Kidney (tissue), 14 donors: ENCODE data around the gene FKBP1B. TPM values are rescaled to one million over a fixed set of nuclear protein-coding genes. Genes with fewer than 3 reads are reported as not detected.
A peak's percentile ranks its signal among the peaks of the same experiment; 100 is the strongest.
"Not testable (repeated sequence)": the region's sequence is repeated elsewhere in the genome, so short reads cannot be mapped to it uniquely, and the experiment has no call there.

ENCODE experiments used
- DNase-seq, 5 donors: peaks; one replicate each; pipeline ENCODE4 v3.0.0-alpha.2; 2013 to 2020
- FAIRE-seq: peaks from 2 replicates; lab custom pipeline; 2012; peaks lifted over from hg19 to GRCh38; lab: Jason Lieb, UNC
- H3K27ac ChIP-seq, 2 donors: one replicate each; pipeline ENCODE4 v1.7.0; 2013; ENCODE audit warnings: low read depth in 2 of 2, low read length in 2 of 2, inconsistent platforms in 1 of 2
- H3K27me3 ChIP-seq: one replicate; pipeline ENCODE4 v1.7.1; 2013; ENCODE audit warnings: low read length, inconsistent platforms; ENCODE audit not compliant: control insufficient read depth, insufficient read depth
- H3K36me3 ChIP-seq, 3 donors: one replicate each; pipeline versions ENCODE4 v1.7.0 to v1.7.1; 2013; ENCODE audit warnings: low read length in 3 of 3, control low read depth in 1 of 3, inconsistent platforms in 1 of 3; ENCODE audit not compliant: insufficient read depth in 3 of 3, control insufficient read depth in 2 of 3
- H3K4me1 ChIP-seq, 3 donors: one replicate each; pipeline versions ENCODE4 v1.7.0 to v1.7.1; 2013; ENCODE audit warnings: low read length in 3 of 3, inconsistent platforms in 1 of 3, low read depth in 1 of 3; ENCODE audit not compliant: control insufficient read depth in 2 of 3, insufficient read depth in 2 of 3
- H3K4me3 ChIP-seq, 3 donors: one replicate each; pipeline versions ENCODE4 v1.7.0 to v1.8.1; 2013; ENCODE audit warnings: low read length in 3 of 3, control low read depth in 1 of 3, inconsistent platforms in 1 of 3
- H3K9ac ChIP-seq, 3 donors: one replicate each; pipeline versions ENCODE4 v1.7.0 to v1.7.1; 2013; ENCODE audit warnings: low read length in 3 of 3, control low read depth in 1 of 3, inconsistent platforms in 1 of 3
- H3K9me3 ChIP-seq, 3 donors: one replicate each; pipeline versions ENCODE4 v1.7.0 to v1.7.1; 2013; ENCODE audit warnings: low read length in 3 of 3, control low read depth in 1 of 3, inconsistent platforms in 1 of 3; ENCODE audit not compliant: control insufficient read depth in 2 of 3, insufficient read depth in 1 of 3
- CTCF ChIP-seq: IDR thresholded peaks from 3 replicates; pipeline ENCODE4 v1.5.1; 2012; ENCODE audit warnings: mild to moderate bottlenecking, moderate library complexity, borderline replicate concordance; ENCODE audit not compliant: insufficient read depth; ENCODE audit errors: extremely low read depth
- intact Hi-C: fragments of 100-400 bp; cut with DNase I; formaldehyde crosslinking; loops from one replicate; pipeline ENCODE4 v1.11.1; 2022
- polyA plus RNA-seq: library from polyadenylated mRNA; stranded (reverse); fragments of 350-450 nt; fragmentation: Illumina TruSeq; extraction: RNeasy Lipid Tissue Mini Kit (QIAGEN cat#74804); gene quantifications from one replicate; pipeline ENCODE4 v1.2.3, GENCODE V29; 2014; ENCODE audit warnings: low read depth, low replicate concordance; ENCODE audit not compliant: insufficient read depth
- total RNA-seq: library from RNA; stranded (reverse); fragmentation: NEBNext Ultra II Directional; extraction: Animal tissue kit (Norgen Biotek cat#: 25700); gene quantifications from one replicate; pipeline ENCODE4 v1.2.1, GENCODE V29; 2021
- donor health status: control.
- donor health status: control.
- donor health status: control.
- donor health status: control.
- donor health status: control.
- donor health status: DM: yes; HTN: yes; CAD: no.
- donor health status: Normal renal cell carcinoma (clear cell type).

The FKBP1B gene
- total and polyA plus RNA-seq, 2 donors from 2014 or later, result 11.8 to 19.8 TPM

GRCh38 chr2:24087032-24087431 lies 37.5 kb downstream of the FKBP1B start:
- intact Hi-C loops, result no loop called here
- no peak overlapping the region for H3K4me3 ChIP-seq
- H3K27ac ChIP-seq, result no peak overlapping the region
- H3K4me1 ChIP-seq, result peaks cover 0 to 13% (median 4%) of the 10 kb centered on the region in 3 donors
- no peak for FAIRE-seq
- H3K27me3 ChIP-seq, result no peaks in the 10 kb centered on the region
- peaks cover 0 to 3% (median 0%) of the 10 kb centered on the region in 3 donors for H3K36me3 ChIP-seq
- no peak for TF ChIP-seq CTCF
- no peak for DNase-seq
- no peaks in the 10 kb centered on the region for H3K9me3 ChIP-seq
- no peak overlapping the region for H3K9ac ChIP-seq

- peaks cover 0 to 6% (median 4%) of the 10 kb centered on the region in 3 donors for H3K4me1 ChIP-seq
- no peaks in the 10 kb centered on the region for H3K36me3 ChIP-seq
- intact Hi-C loops, result no loop called here
- H3K9ac ChIP-seq, result no peak overlapping the region
- H3K27ac ChIP-seq, result no peak overlapping the region
- DNase-seq (no peak), FAIRE-seq (no peak)
- H3K27me3 ChIP-seq, result no peaks in the 10 kb centered on the region
- H3K4me3 ChIP-seq, result no peak overlapping the region
- no peaks in the 10 kb centered on the region for H3K9me3 ChIP-seq
- no peak for TF ChIP-seq CTCF
Observed at GRCh38 chr2:24088821-24089359, 39.3 kb downstream of the FKBP1B start.

GRCh38 chr2:24093270-24093669 lies 43.7 kb downstream of the FKBP1B start:
- not testable (repeated sequence) for DNase-seq, FAIRE-seq

GRCh38 chr2:24095171-24095677 lies 45.7 kb downstream of the FKBP1B start:
- FAIRE-seq, H3K9ac ChIP-seq, H3K27ac ChIP-seq, H3K27me3 ChIP-seq, H3K4me3 ChIP-seq, H3K9me3 ChIP-seq, intact Hi-C loops, H3K4me1 ChIP-seq, H3K36me3 ChIP-seq: not testable (repeated sequence)
- peak in 1 of 5 donors; percentile 41 for DNase-seq

More at GRCh38 chr2:24093270-24093669, 43.7 kb downstream of the FKBP1B start:
- H3K36me3 ChIP-seq, H3K4me3 ChIP-seq, H3K27me3 ChIP-seq, intact Hi-C loops, H3K27ac ChIP-seq, H3K9ac ChIP-seq, H3K4me1 ChIP-seq, H3K9me3 ChIP-seq: not testable (repeated sequence)

GRCh38 chr2:24100732-24101131 lies 51.2 kb downstream of the FKBP1B start:
- H3K27me3 ChIP-seq, H3K27ac ChIP-seq, DNase-seq, intact Hi-C loops, FAIRE-seq, H3K9me3 ChIP-seq, H3K4me1 ChIP-seq, H3K36me3 ChIP-seq, H3K4me3 ChIP-seq, H3K9ac ChIP-seq: not testable (repeated sequence)
